HG02623 (cell line): ENCODE data around the gene PTK6.

Source experiments
- ATAC-seq: cut with Tn5 transposase; IDR thresholded peaks from one replicate; pipeline ENCODE4 v1.9.1; 2021; ENCODE audit warnings: moderate library complexity; ENCODE audit not compliant: unreplicated experiment

The PTK6 gene

DNA sequence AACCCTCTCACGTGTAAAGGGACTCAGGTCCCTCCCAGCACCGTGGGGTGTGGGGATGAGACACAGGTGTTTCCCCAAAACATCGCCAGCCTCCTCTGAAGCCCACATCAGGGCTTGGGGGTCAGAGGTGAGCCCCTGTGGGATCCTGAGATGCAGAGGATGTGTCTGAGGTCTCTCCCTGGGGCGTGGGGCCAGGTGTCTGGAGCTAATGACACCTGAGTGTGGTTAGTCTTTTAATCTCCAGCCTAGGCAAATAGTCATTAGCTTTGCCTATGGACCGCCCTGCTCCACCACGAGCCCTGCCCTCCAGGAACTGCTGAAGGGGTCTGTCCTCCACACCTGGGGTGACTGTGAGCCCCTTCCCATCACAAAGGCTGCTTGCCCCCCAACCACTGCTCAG lies 8.6 kb upstream of the PTK6 start:
- no peak for ATAC-seq

DNA sequence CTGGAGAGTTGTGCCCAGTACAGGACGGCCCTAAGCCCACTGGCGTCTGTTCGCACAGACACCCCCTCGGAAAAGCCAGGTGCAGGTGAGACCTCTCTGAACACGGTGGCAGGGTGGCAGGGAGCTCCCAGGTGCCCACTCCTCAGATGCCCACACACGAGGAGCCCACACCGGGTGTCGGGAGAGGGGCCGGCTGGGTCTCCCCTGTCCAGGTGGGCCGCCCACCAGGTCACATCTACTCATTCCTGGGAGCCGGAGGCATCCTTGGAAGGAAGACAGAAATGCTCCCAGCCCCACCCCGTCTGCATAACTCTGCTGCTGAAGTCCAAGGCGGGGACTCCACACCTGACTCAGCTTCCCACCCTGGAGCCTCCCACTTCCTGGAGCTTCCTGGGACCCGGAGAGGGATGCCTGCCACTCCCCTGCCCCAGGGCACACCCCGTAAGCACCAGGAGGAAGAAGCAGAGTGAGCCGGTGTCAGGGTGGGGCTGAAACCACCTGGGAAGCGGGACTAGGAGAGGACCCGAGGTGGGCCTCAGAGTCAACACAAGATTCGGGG lies 7.9 kb upstream of the PTK6 start:
- ATAC-seq, result no peak

- ATAC-seq, result no peak
These were observed 7.2 kb upstream of the PTK6 start for GRCh38 chr20:63544241-63544957.

- ATAC-seq, result no peak
These were observed 6.6 kb upstream of the PTK6 start for GRCh38 chr20:63543733-63544132.

DNA sequence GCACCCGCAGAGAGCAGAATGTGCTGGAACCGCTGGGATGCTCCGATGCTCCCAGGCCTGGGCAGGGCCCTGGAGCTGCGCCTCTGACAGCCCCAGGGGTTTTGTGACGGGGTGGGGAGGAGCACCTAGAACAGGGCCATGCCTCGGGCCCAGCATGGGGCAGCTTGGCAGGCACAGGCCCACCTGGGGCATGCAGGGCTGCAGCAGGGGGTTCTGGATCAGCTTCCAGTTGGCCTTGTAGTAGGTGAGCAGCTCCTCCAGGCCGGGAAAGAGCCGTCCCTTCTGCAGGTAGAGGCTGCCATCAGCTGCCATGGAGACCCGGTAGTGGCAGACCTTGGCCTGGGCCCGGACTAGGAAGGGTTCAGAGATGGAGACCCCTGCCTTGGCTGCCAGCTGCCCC lies 6.0 kb upstream of the PTK6 start:
- ATAC-seq, result no peak

DNA sequence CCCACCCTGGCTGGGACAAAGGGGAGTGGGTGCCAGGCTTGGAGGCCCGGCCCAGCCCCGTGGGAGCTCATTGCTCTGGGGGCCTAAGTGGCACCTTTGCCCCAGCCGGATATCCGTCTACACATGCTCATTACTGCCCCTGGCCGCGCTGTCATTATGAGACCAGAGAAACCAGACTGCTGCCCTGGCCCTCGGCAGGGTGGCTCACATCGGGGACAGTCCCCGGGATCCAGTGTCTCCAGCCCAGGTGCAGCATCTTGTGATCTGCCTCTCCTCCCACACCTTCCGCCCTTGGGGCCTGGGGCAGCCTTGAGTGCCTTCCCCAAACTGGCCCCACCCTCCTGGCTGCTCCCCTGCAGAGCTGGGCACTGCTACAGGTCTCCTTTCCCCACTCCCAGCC lies 5.5 kb upstream of the PTK6 start:
- no peak for ATAC-seq

GRCh38 chr20:63542031-63542559 lies 4.9 kb upstream of the PTK6 start:
- no peak for ATAC-seq

DNA sequence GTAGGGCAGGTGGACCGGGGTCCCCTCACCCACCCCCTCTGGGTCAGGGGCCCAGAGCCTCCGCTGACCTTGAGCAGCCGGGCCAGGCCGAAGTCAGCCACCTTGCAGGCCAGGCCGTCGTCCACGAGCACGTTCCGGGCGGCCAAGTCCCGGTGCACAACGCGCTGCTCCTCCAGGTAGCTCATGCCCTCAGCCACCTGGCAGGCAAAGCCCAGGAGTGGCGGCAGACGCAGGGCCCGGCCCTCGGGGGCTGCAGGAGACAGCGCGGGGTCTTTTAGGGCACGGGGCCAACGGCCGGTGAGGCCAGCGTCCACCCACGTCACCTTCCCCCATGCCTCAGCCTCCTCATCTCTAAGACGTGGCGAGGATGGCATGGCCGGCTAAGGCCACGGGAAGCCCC lies 4.2 kb upstream of the PTK6 start:
- no peak for ATAC-seq

DNA sequence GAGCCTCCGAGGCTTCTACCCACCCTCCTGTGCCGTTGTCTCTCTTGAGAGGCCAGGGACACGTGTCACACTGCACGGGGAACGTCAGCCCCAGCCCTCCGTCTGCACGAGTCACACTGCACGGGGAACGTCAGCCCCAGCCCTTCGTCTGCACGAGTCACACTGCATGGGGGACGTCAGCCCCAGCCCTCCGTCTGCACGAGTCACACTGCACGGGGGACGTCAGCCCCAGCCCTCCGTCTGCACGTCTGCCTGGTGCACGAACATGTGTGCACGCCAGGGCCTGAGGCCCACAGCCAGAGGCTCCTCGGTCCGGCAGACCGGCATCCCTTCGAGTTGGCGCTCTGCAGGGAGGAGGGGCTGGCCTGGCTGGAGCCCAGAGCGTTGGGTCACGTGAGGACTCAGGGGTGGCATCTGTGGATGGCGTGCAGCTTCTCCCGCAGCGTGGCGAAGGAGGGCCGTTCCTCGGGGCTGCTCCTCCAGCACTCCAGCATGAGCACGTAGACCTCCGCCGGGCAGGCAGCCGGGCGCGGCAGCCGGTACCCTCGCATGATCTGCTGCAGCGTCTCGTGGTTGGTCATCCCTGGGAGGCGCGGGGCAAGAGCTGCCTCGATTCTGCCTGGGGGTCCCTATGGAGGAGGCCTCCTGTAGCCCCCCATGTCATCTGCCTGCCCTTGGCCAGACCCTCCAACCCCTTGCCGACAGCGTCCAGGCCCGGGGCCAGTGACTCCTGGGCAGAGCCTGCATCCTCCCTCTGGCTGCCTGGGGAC lies 3.4 kb upstream of the PTK6 start:
- no peak for ATAC-seq

- ATAC-seq, result no peak
These were observed 2.5 kb upstream of the PTK6 start for GRCh38 chr20:63539441-63540370.

GRCh38 chr20:63539092-63539430 lies 1.9 kb upstream of the PTK6 start:
- no peak for ATAC-seq

DNA sequence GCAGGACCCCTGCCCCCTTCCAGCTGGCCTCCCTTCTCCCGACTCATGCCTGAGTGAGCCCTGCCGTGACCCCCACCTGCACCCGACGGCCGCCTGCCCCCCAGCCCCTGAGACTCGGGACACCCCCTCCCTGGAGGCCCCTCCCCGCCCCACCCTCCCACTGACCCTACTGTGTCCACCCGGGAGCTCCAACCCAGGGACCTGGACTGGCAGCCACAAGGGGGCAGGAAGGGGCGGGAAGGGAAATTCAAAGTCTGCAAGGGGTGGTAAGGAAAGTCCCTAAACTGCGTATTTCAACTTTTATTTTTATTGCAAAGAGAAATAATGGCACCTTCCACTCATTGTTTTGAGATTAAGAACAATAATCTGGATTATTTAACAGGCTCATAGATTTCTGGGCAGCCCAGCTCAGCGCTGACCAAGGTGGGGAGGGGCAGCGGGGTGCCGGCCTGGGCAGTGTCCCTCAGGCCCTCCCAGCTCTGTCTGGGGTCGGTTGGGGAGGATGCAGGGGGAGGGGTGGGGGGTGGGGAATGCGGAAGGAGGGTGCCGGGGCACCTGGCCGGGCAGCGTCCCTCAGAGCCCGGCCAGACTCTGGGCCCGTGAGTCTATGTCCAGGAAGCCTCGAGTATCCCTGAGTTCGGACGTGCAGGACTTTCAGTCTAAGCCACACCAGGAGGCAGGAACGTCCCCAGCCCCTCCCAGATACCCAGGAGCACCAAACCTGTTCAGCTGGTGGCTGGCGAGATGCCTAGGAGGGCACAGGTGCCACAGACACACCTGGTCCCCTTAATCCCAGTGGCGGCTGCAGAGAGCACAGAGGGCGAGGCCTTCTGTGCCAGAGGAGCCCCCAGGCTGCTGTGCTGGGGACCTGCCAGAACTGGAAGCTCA lies 1.3 kb upstream of the PTK6 start:
- no peak for ATAC-seq

- ATAC-seq, result peak; percentile 79
These were observed 488 bp upstream of the PTK6 start for GRCh38 chr20:63537525-63538203.

GRCh38 chr20:63536241-63536977 lies 767 bp downstream of the PTK6 start:
- ATAC-seq, result no peak

- ATAC-seq, result no peak
These were observed 2.1 kb downstream of the PTK6 start for GRCh38 chr20:63534831-63535651.

- ATAC-seq, result no peak
These were observed 2.7 kb downstream of the PTK6 start for GRCh38 chr20:63534427-63534830.

GRCh38 chr20:63533871-63534393 lies 3.2 kb downstream of the PTK6 start:
- no peak for ATAC-seq

DNA sequence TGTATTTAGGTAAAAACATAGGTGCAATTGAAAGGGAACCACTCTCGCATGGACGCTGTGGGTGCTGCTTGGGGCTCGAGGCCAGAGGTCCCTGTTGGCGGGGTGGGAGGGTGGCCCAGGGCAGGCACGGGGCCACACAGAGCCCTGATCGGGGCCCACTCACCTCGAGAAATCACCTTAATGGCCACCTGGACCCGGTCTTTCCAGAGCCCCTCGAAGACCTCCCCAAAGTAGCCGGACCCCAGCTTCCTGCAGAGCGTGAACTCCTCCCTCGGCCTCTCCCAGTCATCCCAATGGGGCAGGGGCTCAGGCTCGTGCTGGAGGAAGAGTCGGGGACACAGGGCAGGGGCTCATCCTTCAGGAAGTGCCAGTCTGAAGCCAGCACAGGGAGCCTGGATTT lies 3.8 kb downstream of the PTK6 start:
- ATAC-seq, result no peak
